A549 (cell line): ENCODE measurements around the gene RPGR.

Experiments
- CTCF ChIP-seq: fragments of >200 bp; sonication (Bioruptor Twin); formaldehyde crosslinking; IDR thresholded peaks from 3 replicates; pipeline ENCODE4 v1.5.1; 2016
- EHMT2 ChIP-seq: fragments of 200-600 bp; sonication (generic); IDR thresholded peaks from 2 replicates; pipeline ENCODE4 v1.6.1; 2016; ENCODE audit warnings: antibody characterized with exemption, low read depth, mild to moderate bottlenecking, moderate library complexity
- EP300 ChIP-seq, 2 experiments: fragments of >200 bp; sonication (Bioruptor Twin); formaldehyde crosslinking; IDR thresholded peaks; 2 replicates in 1 of 2; 3 replicates in 1 of 2; pipeline ENCODE4 v1.6.1; 2016 to 2017
- POLR2A ChIP-seq: IDR thresholded peaks from 2 replicates; pipeline ENCODE4 v1.6.1; 2012; ENCODE audit warnings: mild to moderate bottlenecking, low read length
- RFX5 ChIP-seq: fragments of 450-650 bp; IDR thresholded peaks from 2 replicates; pipeline ENCODE4 v1.7.1; 2014; ENCODE audit warnings: antibody characterized with exemption, mild to moderate bottlenecking, moderate library complexity
- SMC3 ChIP-seq: fragments of >200 bp; sonication (Bioruptor Twin); formaldehyde crosslinking; IDR thresholded peaks from 3 replicates; pipeline ENCODE4 v1.6.1; 2018; ENCODE audit warnings: inconsistent platforms

GRCh38 chrX:38287674-38288073, 39.6 kb downstream of the RPGR start:
- TF ChIP-seq CTCF = no peak
- no peak for TF ChIP-seq RFX5
- no peak for TF ChIP-seq EHMT2
- no peak for TF ChIP-seq SMC3
- no peak for TF ChIP-seq POLR2A
- TF ChIP-seq EP300 (IDR thresholded peaks at IDR 0.05) = no peak
